Fibroblast of lung (primary cell): ENCODE results near the gene RPS4Y1. TPM values are rescaled to one million over a fixed set of nuclear protein-coding genes. Genes with fewer than 3 reads are reported as not detected.

Source experiments
- DNase-seq, 2 donors: peaks; one replicate each; pipeline versions ENCODE4 v3.0.0 to v3.0.0-alpha.2; 2010; ENCODE audit warnings: low read depth in 2 of 2
- H2AFZ ChIP-seq: 2 replicates; pipeline ENCODE4 v1.5.1; 2012; ENCODE audit warnings: low read length, control low read depth, inconsistent platforms
- H3K27ac ChIP-seq: 2 replicates; pipeline ENCODE4 v1.5.1; 2011; ENCODE audit warnings: low read length, control low read depth; ENCODE audit not compliant: insufficient read depth
- H3K27me3 ChIP-seq: 2 replicates; pipeline ENCODE4 v1.5.1; 2011; ENCODE audit warnings: mild to moderate bottlenecking, low read length; ENCODE audit not compliant: control insufficient read depth, insufficient read depth
- H3K36me3 ChIP-seq: 2 replicates; pipeline ENCODE4 v1.5.1; 2011; ENCODE audit warnings: low read length; ENCODE audit not compliant: control insufficient read depth, insufficient read depth
- H3K4me1 ChIP-seq: 2 replicates; pipeline ENCODE4 v1.5.1; 2011; ENCODE audit warnings: low read length; ENCODE audit not compliant: control insufficient read depth, insufficient read depth; ENCODE audit errors: extremely low read depth
- H3K4me2 ChIP-seq: 2 replicates; pipeline ENCODE4 v1.5.1; 2011; ENCODE audit warnings: low read length, control low read depth; ENCODE audit not compliant: insufficient read depth; ENCODE audit errors: extremely low read depth
- H3K4me3 ChIP-seq, 4 experiments: fragments of 200-600 bp in 1 of 4; sonication (generic) in 1 of 4; replicated peaks in 1 of 4; 2 replicates each; pipeline ENCODE4 v1.5.1; 2011 to 2016; ENCODE audit warnings: low read length in 4 of 4, low read depth in 3 of 4, mild to moderate bottlenecking in 3 of 4, control low read depth in 2 of 4, inconsistent platforms in 1 of 4, mixed read lengths in 1 of 4; ENCODE audit not compliant: insufficient read depth in 1 of 4; ENCODE audit errors: control extremely low read depth in 1 of 4
- H3K79me2 ChIP-seq: 2 replicates; pipeline ENCODE4 v1.5.1; 2012; ENCODE audit warnings: mild to moderate bottlenecking, low read length, inconsistent platforms; ENCODE audit not compliant: control insufficient read depth, insufficient read depth
- H3K9ac ChIP-seq: 2 replicates; pipeline ENCODE4 v1.5.1; 2011; ENCODE audit warnings: mild to moderate bottlenecking, low read length, control low read depth; ENCODE audit not compliant: insufficient read depth
- H3K9me3 ChIP-seq: 2 replicates; pipeline ENCODE4 v1.5.1; 2012; ENCODE audit warnings: low read depth, low read length; ENCODE audit not compliant: control insufficient read depth, insufficient read depth
- H4K20me1 ChIP-seq: 2 replicates; pipeline ENCODE4 v1.5.1; 2011; ENCODE audit warnings: low read length; ENCODE audit not compliant: control insufficient read depth, insufficient read depth; ENCODE audit errors: extremely low read depth
- CTCF ChIP-seq, 2 donors: IDR thresholded peaks in 1 of 2; conservative IDR thresholded peaks in 1 of 2; 1 replicate in 1 of 2; 2 replicates in 1 of 2; pipeline ENCODE4 v1.5.1; 2011 to 2012; ENCODE audit warnings: low read length in 2 of 2, control low read depth in 1 of 2, inconsistent platforms in 1 of 2, low read depth in 1 of 2, mild to moderate bottlenecking in 1 of 2
- EZH2 ChIP-seq: IDR thresholded peaks from 2 replicates; pipeline ENCODE4 v1.5.1; 2012; ENCODE audit warnings: low read length, control low read depth, mild to moderate bottlenecking; ENCODE audit errors: missing control alignments
- polyA plus RNA-seq, 2 donors: library from polyadenylated mRNA; depleted of rRNA in 1 of 2; stranded (reverse) in 1 of 2; unstranded in 1 of 2; fragments of >200 nt; gene quantifications; 2 replicates each; pipeline ENCODE4 v1.2.1, GENCODE V29; 2011 to 2012; ENCODE audit warnings: missing spikeins in 1 of 2
- total RNA-seq: library from RNA; depleted of rRNA; stranded (reverse); fragments of >200 nt; gene quantifications from 2 replicates; pipeline ENCODE4 v1.2.1, GENCODE V29; 2014

The RPS4Y1 gene
- total and polyA plus RNA-seq, 2 donors (not counting 1 experiment from before 2014, with no cell fraction given): 813 TPM; not detected in 1

GRCh38 chrY:2896050-2896449 lies 54.6 kb downstream of the RPS4Y1 start:
- Histone ChIP-seq H3K79me2 (no peaks in the 10 kb centered on the region), H3K27me3 (no peaks in the 10 kb centered on the region), H2AFZ (no peak overlapping the region), H3K36me3 (no peaks in the 10 kb centered on the region), H3K4me2 (no peak overlapping the region), H3K27ac (no peak overlapping the region), H4K20me1 (no peaks in the 10 kb centered on the region), H3K9me3 (no peaks in the 10 kb centered on the region), H3K4me1 (no peaks in the 10 kb centered on the region), H3K9ac (no peak overlapping the region), H3K4me3 (no peak overlapping the region)
- DNase-seq: no peak
- TF ChIP-seq CTCF (conservative IDR thresholded peaks at IDR 0.05 in 1 of 2, IDR thresholded peaks at IDR 0.05 in 1 of 2; ENCODE audit: low read depth in 1 of 2, low read length in 2 of 2) (no peak), EZH2 (no peak)

- no peak overlapping the region for H3K27ac ChIP-seq
- H3K36me3 ChIP-seq: no peaks in the 10 kb centered on the region
- H3K9me3 ChIP-seq: no peaks in the 10 kb centered on the region
- H3K27me3 ChIP-seq: no peaks in the 10 kb centered on the region
- H3K79me2 ChIP-seq: no peaks in the 10 kb centered on the region
- DNase-seq: peak in 1 of 2 donors; percentile 73
- no peaks in the 10 kb centered on the region for H4K20me1 ChIP-seq
- no peaks in the 10 kb centered on the region for H3K4me1 ChIP-seq
- no peak overlapping the region for H3K4me2 ChIP-seq
- H3K9ac ChIP-seq: no peak overlapping the region
- H2AFZ ChIP-seq: no peak overlapping the region
- no peak overlapping the region for H3K4me3 ChIP-seq
- TF ChIP-seq EZH2 (no peak), CTCF (conservative IDR thresholded peaks at IDR 0.05 in 1 of 2, IDR thresholded peaks at IDR 0.05 in 1 of 2; ENCODE audit: low read depth in 1 of 2, low read length in 2 of 2) (no peak)
Measured at GRCh38 chrY:2907356-2907755, 66.0 kb downstream of the RPS4Y1 start.

- Histone ChIP-seq H3K9ac (no peak overlapping the region), H3K36me3 (no peaks in the 10 kb centered on the region), H2AFZ (no peak overlapping the region), H3K4me1 (no peaks in the 10 kb centered on the region), H3K27me3 (no peaks in the 10 kb centered on the region), H3K9me3 (no peaks in the 10 kb centered on the region), H3K79me2 (no peaks in the 10 kb centered on the region), H4K20me1 (no peaks in the 10 kb centered on the region), H3K4me3 (no peak overlapping the region), H3K4me2 (no peak overlapping the region), H3K27ac (no peak overlapping the region)
- DNase-seq: peak in 1 of 2 donors; percentile 61
- TF ChIP-seq EZH2 (no peak), CTCF (conservative IDR thresholded peaks at IDR 0.05 in 1 of 2, IDR thresholded peaks at IDR 0.05 in 1 of 2; ENCODE audit: low read depth in 1 of 2, low read length in 2 of 2) (peak; percentile 40 to 50)
Measured at GRCh38 chrY:2913066-2913815, 71.8 kb downstream of the RPS4Y1 start.

Other genes starting within 250 kb of the RPS4Y1 start
- not detected in 2 replicates for gene SRY, start 53.9 kb upstream of the RPS4Y1 start, total RNA-seq
- gene SRY, start 53.9 kb upstream of the RPS4Y1 start, polyA plus RNA-seq: not detected in 2 replicates
- gene ZFY, start 93.8 kb downstream of the RPS4Y1 start, total RNA-seq: 23.4 TPM in 1 of 2 replicates, not detected in the other
- gene ZFY, start 93.8 kb downstream of the RPS4Y1 start, polyA plus RNA-seq: 11.6 TPM in 1 of 2 replicates, not detected in the other